Liver (tissue), 2 donors: ENCODE measurements around the gene ATP6V1G1.

ENCODE experiments used
- SP1 ChIP-seq: IDR thresholded peaks from 2 replicates; pipeline ENCODE4 v1.6.1; 2018; ENCODE audit warnings: antibody characterized with exemption, mild to moderate bottlenecking
- TF ChIP-seq, protein P1 (sequence below): IDR thresholded peaks from 2 replicates; pipeline ENCODE4 v1.6.1; 2016; ENCODE audit warnings: antibody characterized with exemption, mild to moderate bottlenecking
- donor health status: healthy.

DNA sequence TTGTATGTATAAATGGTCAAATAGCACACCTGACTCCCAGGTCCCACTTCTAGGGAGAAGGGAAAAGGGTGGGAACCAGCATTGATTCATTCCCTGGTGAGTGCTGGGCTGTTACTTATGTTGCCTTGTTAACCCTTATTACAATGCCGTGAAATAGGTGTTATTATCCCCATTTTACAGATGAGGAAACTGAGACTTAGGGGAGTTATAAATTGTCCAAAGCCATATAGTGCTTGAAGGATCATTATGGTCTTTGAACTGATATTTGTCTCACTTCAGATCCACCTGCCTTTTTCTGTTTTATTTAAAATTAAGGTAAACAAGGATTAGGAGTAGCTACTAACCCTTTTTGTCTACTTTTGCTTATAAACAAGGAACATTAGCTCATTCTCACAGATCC, 40.0 kb downstream of the ATP6V1G1 start:
- TF ChIP-seq, protein P1, sequence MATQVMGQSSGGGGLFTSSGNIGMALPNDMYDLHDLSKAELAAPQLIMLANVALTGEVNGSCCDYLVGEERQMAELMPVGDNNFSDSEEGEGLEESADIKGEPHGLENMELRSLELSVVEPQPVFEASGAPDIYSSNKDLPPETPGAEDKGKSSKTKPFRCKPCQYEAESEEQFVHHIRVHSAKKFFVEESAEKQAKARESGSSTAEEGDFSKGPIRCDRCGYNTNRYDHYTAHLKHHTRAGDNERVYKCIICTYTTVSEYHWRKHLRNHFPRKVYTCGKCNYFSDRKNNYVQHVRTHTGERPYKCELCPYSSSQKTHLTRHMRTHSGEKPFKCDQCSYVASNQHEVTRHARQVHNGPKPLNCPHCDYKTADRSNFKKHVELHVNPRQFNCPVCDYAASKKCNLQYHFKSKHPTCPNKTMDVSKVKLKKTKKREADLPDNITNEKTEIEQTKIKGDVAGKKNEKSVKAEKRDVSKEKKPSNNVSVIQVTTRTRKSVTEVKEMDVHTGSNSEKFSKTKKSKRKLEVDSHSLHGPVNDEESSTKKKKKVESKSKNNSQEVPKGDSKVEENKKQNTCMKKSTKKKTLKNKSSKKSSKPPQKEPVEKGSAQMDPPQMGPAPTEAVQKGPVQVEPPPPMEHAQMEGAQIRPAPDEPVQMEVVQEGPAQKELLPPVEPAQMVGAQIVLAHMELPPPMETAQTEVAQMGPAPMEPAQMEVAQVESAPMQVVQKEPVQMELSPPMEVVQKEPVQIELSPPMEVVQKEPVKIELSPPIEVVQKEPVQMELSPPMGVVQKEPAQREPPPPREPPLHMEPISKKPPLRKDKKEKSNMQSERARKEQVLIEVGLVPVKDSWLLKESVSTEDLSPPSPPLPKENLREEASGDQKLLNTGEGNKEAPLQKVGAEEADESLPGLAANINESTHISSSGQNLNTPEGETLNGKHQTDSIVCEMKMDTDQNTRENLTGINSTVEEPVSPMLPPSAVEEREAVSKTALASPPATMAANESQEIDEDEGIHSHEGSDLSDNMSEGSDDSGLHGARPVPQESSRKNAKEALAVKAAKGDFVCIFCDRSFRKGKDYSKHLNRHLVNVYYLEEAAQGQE, result no peak
- TF ChIP-seq SP1, result no peak
